B cell (primary cell): ENCODE data around the gene RIN3.

ENCODE experiments used
- CTCF ChIP-seq: fragments of 200-600 bp; IDR thresholded peaks from one replicate; pipeline ENCODE4 v1.8.0; 2022; ENCODE audit warnings: antibody characterized with exemption, mild to moderate bottlenecking
- EZH2 ChIP-seq: IDR thresholded peaks from 2 replicates; pipeline ENCODE4 v1.6.1; 2012; ENCODE audit warnings: borderline replicate concordance, low read depth, mild to moderate bottlenecking, moderate library complexity, low read length; ENCODE audit not compliant: insufficient read depth, poor library complexity, severe bottlenecking

GRCh38 chr14:92558319-92558718 lies 44.7 kb downstream of the RIN3 start:
- TF ChIP-seq EZH2 (no peak), CTCF (no peak)
